Stimulated activated CD8-positive, alpha-beta memory T cell treated with anti-CD3 and anti-CD28 coated beads, Interleukin-15, amount 100 ng/mL, for 4 hours (primary cell): ENCODE measurements around the gene AMN.

Source experiments
- DNase-seq, 2 donors: peaks; one replicate each; pipeline ENCODE4 v3.0.0-alpha.2; 2020; ENCODE audit warnings: low read depth in 2 of 2

Gene AMN

GRCh38 chr14:102927878-102928411, 5.5 kb downstream of the AMN start:
- no peak for DNase-seq

DNA sequence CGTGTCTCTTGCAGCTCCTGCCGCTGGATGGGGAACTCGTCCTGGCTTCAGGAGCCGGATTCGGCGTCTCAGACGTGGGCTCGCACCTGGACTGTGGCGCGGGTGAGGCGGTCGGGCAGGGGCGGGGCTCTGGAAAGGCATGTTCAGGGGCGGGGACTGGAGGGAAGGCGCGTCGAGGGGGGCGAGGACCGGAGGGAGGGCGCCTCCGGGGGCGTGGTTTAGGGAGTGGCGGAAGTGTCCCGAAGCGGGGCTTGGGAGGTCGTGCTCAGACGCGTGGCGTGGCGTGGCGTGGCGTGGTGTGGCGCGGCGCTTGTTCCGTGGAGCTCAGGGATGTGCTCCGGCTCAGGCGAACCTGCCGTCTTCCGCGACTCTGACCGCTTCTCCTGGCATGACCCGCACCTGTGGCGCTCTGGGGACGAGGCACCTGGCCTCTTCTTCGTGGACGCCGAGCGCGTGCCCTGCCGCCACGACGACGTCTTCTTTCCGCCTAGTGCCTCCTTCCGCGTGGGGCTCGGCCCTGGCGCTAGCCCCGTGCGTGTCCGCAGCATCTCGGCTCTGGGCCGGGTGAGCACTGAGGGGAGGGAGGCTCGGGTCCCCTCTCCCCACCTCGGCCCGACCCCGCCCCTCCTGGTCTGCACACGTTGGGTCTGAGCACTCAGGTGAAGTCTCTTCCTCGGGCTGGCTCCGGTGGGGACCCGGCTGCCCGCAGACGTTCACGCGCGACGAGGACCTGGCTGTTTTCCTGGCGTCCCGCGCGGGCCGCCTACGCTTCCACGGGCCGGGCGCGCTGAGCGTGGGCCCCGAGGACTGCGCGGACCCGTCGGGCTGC, 6.2 kb downstream of the AMN start:
- peak; percentile 66 to 68 for DNase-seq

- DNase-seq, result no peak
Measured at GRCh38 chr14:102929241-102930137, 7.0 kb downstream of the AMN start.

GRCh38 chr14:102930138-102930752, 7.8 kb downstream of the AMN start:
- DNase-seq, result no peak

GRCh38 chr14:102930753-102931579, 8.5 kb downstream of the AMN start:
- no peak for DNase-seq

DNA sequence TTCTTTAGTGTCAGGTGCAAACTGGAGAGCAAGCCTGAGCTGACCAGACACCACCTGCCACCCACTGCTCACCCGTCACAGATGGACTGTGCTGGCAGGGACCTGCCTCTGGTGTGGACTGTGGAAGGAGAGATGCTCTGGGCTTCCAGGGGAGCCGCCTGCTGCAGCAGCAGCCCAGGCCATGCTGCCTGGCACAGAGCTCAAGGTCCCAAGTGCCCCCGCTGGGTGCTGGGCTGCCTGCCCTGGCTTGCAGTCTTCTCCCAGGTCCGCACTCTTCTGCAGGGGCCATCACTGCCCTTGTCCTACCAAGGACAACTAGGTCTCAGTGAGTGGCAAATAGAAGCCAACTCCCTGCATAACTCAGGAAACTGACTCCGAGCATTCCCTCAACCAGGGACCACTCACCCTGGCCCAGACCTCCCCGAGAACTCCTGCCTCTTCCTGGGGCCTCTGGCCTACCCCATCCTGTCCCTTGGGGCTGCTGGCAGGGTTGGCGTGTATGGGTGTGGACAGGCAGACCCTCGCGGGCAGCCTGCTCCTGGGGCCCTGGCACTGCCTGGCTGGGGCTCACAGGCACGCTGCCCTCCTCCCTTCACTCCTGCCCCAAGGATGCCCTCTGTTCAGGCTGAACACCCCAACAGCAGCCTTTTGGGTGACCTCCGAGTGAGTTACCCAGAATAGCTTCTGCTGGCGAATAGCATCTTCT, 9.3 kb downstream of the AMN start:
- DNase-seq, result no peak

DNA sequence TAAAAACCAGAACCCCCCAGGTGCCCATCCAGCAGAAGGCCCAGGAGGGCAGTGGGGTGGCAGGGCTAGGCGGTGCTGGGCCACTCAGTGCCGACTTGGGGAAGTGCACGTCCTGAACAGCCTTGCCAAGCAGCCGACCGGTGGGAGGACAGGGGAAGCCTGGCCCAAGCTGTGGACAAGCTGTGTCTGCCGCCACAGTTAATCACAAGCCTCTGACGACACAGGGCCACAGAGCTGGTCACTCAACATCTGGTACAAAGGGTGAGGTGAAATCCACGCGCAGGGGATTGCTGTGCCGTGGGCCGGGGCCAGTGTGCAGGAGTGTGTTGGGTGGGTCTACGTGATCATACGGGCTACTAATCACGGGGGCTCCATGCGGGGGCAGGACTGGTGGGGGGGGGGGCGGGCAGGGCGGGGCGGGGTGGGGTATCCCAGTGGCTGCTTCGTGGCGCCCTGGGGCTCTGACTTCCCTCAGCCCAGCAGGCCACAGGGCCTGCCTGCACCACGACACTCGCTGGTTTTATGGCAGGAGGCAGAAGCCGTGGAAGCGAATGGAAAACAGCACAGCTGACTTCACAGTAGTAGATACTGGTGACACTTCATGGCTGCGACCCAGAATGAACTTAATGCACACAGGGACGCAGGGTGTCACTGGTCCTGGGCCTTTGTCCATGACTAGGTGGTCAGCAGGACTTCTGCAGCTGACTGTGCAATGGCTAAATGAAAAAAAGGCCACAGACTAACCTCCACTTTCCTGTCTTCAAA, 10.2 kb downstream of the AMN start:
- DNase-seq, result no peak

DNA sequence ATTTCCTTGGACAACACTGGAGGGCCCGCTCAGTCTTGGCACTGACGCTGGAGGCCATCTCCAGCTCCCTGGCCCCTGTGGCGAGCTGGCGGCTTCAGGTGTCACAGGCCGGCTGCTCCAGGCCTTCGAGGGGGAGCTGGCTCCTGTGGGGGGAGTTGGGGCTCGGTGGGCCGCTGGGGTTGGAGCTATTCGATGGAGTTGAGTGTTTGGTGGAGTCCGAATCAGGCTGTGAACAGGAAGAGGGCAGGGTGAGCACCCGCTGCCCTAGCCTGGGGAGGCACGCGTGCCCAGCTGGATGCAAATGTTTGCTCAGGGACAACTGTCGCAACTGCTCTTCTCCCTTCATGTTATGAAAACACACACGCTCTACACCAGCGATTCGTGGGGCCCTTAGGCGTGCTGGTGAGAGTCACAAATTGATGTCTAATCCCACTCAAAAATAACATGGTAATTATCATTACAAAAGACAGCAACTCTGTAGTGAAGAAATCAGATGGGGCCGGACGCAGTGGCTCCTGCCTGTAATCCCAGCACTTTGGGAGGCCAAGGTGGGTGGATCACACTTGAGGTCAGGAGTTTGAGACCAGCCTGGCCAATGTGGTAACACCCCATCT, 11.3 kb downstream of the AMN start:
- DNase-seq, result no peak

DNA sequence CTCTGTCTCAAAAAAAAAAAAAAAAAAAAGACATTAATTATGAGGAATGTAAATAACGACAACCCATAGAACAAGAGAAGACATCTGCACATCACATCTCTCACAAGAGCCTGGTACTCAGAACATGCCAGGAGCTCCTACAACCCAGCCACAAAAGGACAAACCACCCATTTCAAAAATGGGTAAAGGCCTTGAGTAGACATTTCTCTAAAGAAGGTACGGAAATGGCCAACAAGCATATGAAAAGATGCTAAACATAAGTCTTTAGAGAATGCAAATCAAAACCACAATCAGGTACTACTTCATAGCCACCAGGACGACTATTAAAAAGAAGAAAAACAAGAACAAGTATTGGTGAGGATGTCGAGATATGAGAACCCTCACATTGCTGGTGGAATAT, 13.3 kb downstream of the AMN start:
- DNase-seq, result no peak

- no peak for DNase-seq
Measured at GRCh38 chr14:102937331-102938175, 15.1 kb downstream of the AMN start.

- no peak for DNase-seq
Measured at GRCh38 chr14:102938191-102938590, 15.7 kb downstream of the AMN start.

- DNase-seq, result no peak
Measured at GRCh38 chr14:102939329-102939728, 16.9 kb downstream of the AMN start.

GRCh38 chr14:102939820-102940561, 17.5 kb downstream of the AMN start:
- DNase-seq, result no peak

DNA sequence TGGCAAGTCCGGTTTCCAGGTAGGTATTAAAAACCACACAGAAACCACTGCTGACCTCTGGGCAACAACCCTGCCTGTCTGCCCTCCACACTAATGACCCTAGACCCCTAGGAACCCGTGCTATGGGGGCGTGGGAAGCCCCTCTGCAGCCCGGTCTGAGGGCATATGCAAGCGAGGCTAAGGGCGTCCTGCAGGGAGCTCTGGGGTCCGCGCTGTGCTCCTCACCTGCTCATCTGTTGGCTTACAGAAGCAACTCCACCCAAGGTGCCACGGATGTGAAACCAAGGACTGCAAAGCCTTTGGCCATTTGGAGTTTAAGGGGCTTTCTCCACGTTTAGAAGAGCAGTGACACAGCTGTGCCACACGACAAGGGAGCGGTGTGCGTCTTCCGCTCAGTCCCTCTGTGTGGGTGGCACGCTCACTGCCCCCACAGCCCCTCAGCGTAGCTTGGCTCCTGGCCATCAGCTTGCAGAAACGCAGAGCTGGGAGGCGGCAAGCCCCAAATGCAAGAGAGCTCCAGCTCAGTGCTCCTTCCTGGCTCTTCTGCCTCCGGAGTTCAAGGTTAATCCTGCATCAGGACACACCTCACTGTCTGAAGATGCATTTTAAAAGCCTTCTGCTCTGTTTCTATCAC, 18.4 kb downstream of the AMN start:
- DNase-seq, result no peak

- no peak for DNase-seq
Measured at GRCh38 chr14:102941419-102942011, 19.1 kb downstream of the AMN start.

DNA sequence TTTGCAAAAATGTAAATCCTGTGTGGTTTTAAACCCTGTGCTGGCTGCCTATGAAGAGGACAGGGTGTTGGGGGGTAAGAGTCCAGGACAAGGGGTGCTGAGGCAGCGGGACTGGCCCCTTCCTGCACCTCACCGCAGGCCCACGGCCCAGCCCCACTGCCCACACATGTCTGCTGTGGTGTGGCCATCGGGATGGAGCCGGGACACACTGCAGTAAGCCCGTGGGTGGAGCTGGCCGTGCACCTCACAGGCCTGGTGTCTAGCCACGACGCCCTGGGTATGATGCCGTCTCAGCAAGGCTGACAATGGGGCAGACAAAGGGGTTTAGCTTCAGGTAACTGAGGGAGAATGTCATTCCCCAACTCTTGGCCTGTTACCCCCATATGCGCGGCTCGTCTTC, 19.6 kb downstream of the AMN start:
- no peak for DNase-seq

DNA sequence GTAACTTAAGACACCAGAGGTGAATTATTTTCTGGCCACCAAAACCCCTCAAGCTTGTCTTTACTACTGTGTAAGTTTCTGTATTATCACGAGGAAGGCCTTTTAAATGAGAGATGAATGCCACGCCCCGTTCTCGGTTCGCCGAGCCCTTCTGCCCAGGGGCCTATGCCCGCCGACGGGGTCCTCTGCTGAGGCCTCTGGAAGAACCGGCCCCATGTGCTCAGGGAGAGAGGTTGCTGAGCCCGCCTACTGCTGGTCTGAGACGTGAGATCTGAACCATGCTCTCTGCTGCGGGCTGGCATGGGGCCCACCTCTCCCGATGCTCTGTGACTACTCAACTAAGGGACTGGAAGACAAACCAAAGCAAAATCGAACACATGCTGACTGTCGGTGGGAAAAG, 21.0 kb downstream of the AMN start:
- no peak for DNase-seq
